Measurements from ENCODE around the gene KDM5C.
A peak's percentile ranks its signal among the peaks of the same experiment; 100 is the strongest.

KDM5C gene

GRCh38 chrX:53196678-53197077 lies 28.3 kb downstream of the KDM5C start:
- DNase-seq (ENCODE audit: extremely low read depth, insufficient read length) = no peak
- peaks cover 61% of the 10 kb centered on the region for H3K36me3 ChIP-seq (ENCODE audit: control insufficient read depth, insufficient read depth, low read length)
- H3K27me3 ChIP-seq (replicated peaks; ENCODE audit: control insufficient read depth, insufficient read depth, low read length) = no peaks in the 10 kb centered on the region
- TF ChIP-seq CTCF (IDR thresholded peaks at IDR 0.05; ENCODE audit: insufficient read depth, low read length, poor library complexity, severe bottlenecking) = no peak
- no peak overlapping the region for H3K4me3 ChIP-seq (replicated peaks; ENCODE audit: low read depth, low read length)

- no peak for TF ChIP-seq CTCF (IDR thresholded peaks at IDR 0.05; ENCODE audit: insufficient read depth, low read length, poor library complexity, severe bottlenecking)
- H3K4me3 ChIP-seq (replicated peaks; ENCODE audit: low read depth, low read length) = no peak overlapping the region
- H3K27me3 ChIP-seq (replicated peaks; ENCODE audit: control insufficient read depth, insufficient read depth, low read length) = no peaks in the 10 kb centered on the region
- peaks cover 56% of the 10 kb centered on the region for H3K36me3 ChIP-seq (ENCODE audit: control insufficient read depth, insufficient read depth, low read length)
- no peak for DNase-seq (ENCODE audit: extremely low read depth, insufficient read length)
These were observed 29.6 kb downstream of the KDM5C start for GRCh38 chrX:53195401-53195800.

GRCh38 chrX:53194308-53194707 lies 30.7 kb downstream of the KDM5C start:
- DNase-seq (ENCODE audit: extremely low read depth, insufficient read length) = no peak
- no peak for TF ChIP-seq CTCF (IDR thresholded peaks at IDR 0.05; ENCODE audit: insufficient read depth, low read length, poor library complexity, severe bottlenecking)
- H3K4me3 ChIP-seq (replicated peaks; ENCODE audit: low read depth, low read length) = no peak overlapping the region
- peaks cover 49% of the 10 kb centered on the region for H3K36me3 ChIP-seq (ENCODE audit: control insufficient read depth, insufficient read depth, low read length)
- no peaks in the 10 kb centered on the region for H3K27me3 ChIP-seq (replicated peaks; ENCODE audit: control insufficient read depth, insufficient read depth, low read length)

GRCh38 chrX:53193093-53193492 lies 31.9 kb downstream of the KDM5C start:
- DNase-seq (ENCODE audit: extremely low read depth, insufficient read length) = no peak
- Histone ChIP-seq H3K36me3 (ENCODE audit: control insufficient read depth, insufficient read depth, low read length) (peaks cover 36% of the 10 kb centered on the region), H3K27me3 (replicated peaks; ENCODE audit: control insufficient read depth, insufficient read depth, low read length) (no peaks in the 10 kb centered on the region), H3K4me3 (replicated peaks; ENCODE audit: low read depth, low read length) (no peak overlapping the region)
- TF ChIP-seq CTCF (IDR thresholded peaks at IDR 0.05; ENCODE audit: insufficient read depth, low read length, poor library complexity, severe bottlenecking) = no peak

- H3K27me3 ChIP-seq (replicated peaks; ENCODE audit: control insufficient read depth, insufficient read depth, low read length) = no peaks in the 10 kb centered on the region
- no peak overlapping the region for H3K4me3 ChIP-seq (replicated peaks; ENCODE audit: low read depth, low read length)
- peak; percentile 25 for TF ChIP-seq CTCF (IDR thresholded peaks at IDR 0.05; ENCODE audit: insufficient read depth, low read length, poor library complexity, severe bottlenecking)
- H3K36me3 ChIP-seq (ENCODE audit: control insufficient read depth, insufficient read depth, low read length) = peaks cover 15% of the 10 kb centered on the region
- no peak for DNase-seq (ENCODE audit: extremely low read depth, insufficient read length)
These were observed 34.5 kb downstream of the KDM5C start for GRCh38 chrX:53190363-53190960.

- Histone ChIP-seq H3K27me3 (replicated peaks; ENCODE audit: control insufficient read depth, insufficient read depth, low read length) (no peaks in the 10 kb centered on the region), H3K4me3 (replicated peaks; ENCODE audit: low read depth, low read length) (no peak overlapping the region), H3K36me3 (ENCODE audit: control insufficient read depth, insufficient read depth, low read length) (no peaks in the 10 kb centered on the region; the same call in none of the 2 replicates)
- no peak for DNase-seq (ENCODE audit: extremely low read depth, insufficient read length)
- TF ChIP-seq CTCF (IDR thresholded peaks at IDR 0.05; ENCODE audit: insufficient read depth, low read length, poor library complexity, severe bottlenecking) = no peak
These were observed 36.2 kb downstream of the KDM5C start for GRCh38 chrX:53188763-53189162.

All from GM06990 (cell line).